ENCODE results near the gene LDB3. TPM values are rescaled to one million over a fixed set of nuclear protein-coding genes. Genes with fewer than 3 reads are reported as not detected.
A peak's percentile ranks its signal among the peaks of the same experiment; 100 is the strongest.

The LDB3 gene
- total and polyA plus RNA-seq, 7 experiments from 2014 or later = 0.13 to 0.32 TPM; not detected in 5

DNA sequence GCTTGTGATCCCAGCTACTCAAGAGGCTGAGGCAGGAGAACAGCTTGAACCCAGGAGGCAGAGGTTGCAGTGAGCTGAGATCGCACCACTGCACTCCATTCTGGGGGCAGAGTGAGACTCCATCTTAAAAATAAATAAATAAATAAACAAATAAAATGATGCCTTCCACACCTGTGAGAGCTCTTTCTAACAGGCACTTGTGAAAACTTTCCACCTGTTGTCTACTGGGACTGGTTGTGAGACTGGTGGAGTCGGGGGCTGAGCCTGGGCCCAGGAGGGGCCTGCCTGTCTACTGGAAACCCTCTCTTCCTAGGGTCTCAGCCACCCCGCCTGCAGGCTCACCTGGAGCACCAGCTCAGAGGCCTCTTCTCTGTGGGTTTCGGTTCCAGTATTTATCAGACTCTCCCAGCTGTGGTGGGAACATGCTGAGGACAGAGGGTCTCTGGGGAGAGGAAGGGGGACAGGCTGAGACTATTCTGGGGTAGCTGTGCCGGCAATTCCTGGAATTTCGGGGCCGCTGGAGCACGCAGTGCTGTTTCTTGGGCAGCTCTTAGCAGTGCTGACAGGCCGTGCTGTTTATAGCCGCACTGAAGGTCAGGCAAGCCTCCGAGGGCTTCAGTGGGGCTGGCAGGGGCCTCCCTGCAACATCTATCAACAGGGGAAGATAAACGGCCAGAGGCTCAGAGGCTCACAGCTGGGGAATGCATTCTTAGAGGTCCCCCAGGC is 3.8 kb downstream of the LDB3 start:
- H3K27me3 Mint-ChIP-seq = no peaks in the 10 kb centered on the region
- H3K27ac Mint-ChIP-seq = no peak overlapping the region
- Histone ChIP-seq H3K4me1 (ENCODE audit: control insufficient read depth in 2 of 2, insufficient read depth in 2 of 2, low read length in 2 of 2) (no peaks in the 10 kb centered on the region), H3K36me3 (ENCODE audit: control insufficient read depth in 2 of 3, insufficient read depth in 3 of 3, low read length in 3 of 3) (no peaks in the 10 kb centered on the region), H3K4me3 (ENCODE audit: low read length) (no peak overlapping the region), H3K27me3 (ENCODE audit: control insufficient read depth in 2 of 2, insufficient read depth in 2 of 2, low read length in 2 of 2) (no peaks in the 10 kb centered on the region), H3K27ac (ENCODE audit: low read depth, low read length) (no peak overlapping the region), H3K9me3 (ENCODE audit: control insufficient read depth in 2 of 3, low read length in 3 of 3) (no peaks in the 10 kb centered on the region)
- no peak for DNase-seq
- H3K4me1 Mint-ChIP-seq = no peaks in the 10 kb centered on the region
- CTCF ChIA-PET = no interaction called here
- peaks cover 0 to 1% (median 0%) of the 10 kb centered on the region in 11 donors for H3K9me3 Mint-ChIP-seq
- no peak overlapping the region for H3K4me3 Mint-ChIP-seq
- ATAC-seq = no peak
- POLR2A ChIA-PET = no interaction called here
- H3K36me3 Mint-ChIP-seq = no peaks in the 10 kb centered on the region
- intact Hi-C loops (cut with micrococcal nuclease) = no loop called here

DNA sequence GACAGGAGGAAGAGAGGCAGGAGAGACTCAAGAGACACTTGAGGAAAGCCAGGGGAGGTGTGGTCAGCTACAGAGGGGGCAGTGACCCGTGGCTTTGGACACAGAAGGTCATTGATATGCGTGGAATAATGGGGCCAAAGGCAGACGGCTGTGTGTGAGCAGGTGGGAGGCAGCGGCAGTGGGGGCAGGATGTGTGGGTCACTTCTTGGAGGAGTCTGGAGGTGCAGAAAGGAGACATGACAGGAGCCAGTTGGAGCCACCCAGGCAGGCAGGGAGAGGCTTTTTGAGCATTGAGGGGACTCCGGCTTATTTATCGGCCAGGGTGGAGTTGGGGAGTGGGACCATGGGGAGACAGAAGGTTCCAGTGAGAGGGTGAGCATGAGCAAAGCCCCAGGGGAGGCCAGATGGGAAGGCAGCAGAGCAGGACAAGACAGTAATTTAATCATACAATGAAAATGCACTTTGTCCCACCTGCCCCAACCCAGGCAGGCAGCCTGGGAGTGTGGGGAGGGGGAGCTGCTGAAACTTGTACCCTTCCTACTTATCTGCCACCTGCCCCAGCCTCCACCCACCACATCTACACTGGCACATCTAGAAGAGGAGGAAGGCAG is 5.0 kb downstream of the LDB3 start:
- Histone ChIP-seq H3K27ac (ENCODE audit: low read depth, low read length) (no peak overlapping the region), H3K36me3 (ENCODE audit: control insufficient read depth in 2 of 3, insufficient read depth in 3 of 3, low read length in 3 of 3) (no peaks in the 10 kb centered on the region), H3K4me3 (ENCODE audit: low read length) (no peak overlapping the region), H3K9me3 (ENCODE audit: control insufficient read depth in 2 of 3, low read length in 3 of 3) (no peaks in the 10 kb centered on the region), H3K27me3 (ENCODE audit: control insufficient read depth in 2 of 2, insufficient read depth in 2 of 2, low read length in 2 of 2) (no peaks in the 10 kb centered on the region), H3K4me1 (ENCODE audit: control insufficient read depth in 2 of 2, insufficient read depth in 2 of 2, low read length in 2 of 2) (no peaks in the 10 kb centered on the region)
- Mint-ChIP-seq H3K4me3 (no peak overlapping the region), H3K4me1 (no peaks in the 10 kb centered on the region), H3K27me3 (no peaks in the 10 kb centered on the region), H3K36me3 (no peaks in the 10 kb centered on the region), H3K9me3 (peaks cover 0 to 1% (median 0%) of the 10 kb centered on the region in 11 donors), H3K27ac (peak overlapping the region in 1 of 9 donors; percentile 2)
- ATAC-seq (no peak), DNase-seq (no peak)
- CTCF ChIA-PET = no interaction called here
- POLR2A ChIA-PET = no interaction called here
- intact Hi-C loops (cut with micrococcal nuclease) = no loop called here

DNA sequence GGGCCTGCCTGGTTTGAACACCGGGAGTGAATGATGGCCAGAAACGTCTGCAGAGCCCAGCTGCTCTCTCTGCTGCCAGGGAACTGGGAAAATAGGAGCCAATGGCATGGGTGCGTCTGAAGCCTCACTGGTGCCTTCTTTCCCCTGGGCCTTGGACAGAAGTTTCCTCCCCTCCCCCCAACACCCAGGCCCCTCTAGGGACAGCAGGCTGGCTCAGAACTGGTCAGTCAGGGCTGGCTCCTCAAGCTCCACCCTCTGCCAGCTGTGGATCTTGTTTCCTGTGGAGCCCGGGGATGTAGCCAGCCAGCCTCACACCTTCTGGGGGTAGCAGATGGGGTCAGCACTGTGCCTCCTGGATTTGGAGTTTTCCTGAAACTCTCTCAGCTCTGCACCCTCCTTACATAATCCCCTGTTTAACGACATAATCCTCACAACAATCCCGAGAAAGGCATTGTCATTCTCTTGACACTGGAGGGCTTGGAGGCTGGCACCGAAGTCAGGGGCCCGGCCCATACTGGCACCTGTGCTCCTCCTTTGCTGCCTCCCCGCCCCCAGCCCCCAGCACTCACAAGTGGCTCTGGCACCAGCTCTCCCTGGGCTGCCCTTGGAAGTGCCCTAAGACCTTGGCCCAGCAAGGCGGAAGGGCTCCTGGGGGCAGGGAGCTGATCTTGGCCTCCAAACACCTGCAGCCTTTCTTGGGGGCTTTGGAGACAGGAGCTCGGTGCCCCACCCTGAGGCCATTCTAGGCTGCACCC is 5.7 kb downstream of the LDB3 start:
- POLR2A ChIA-PET = no interaction called here
- Mint-ChIP-seq H3K9me3 (peaks cover 0 to 1% (median 0%) of the 10 kb centered on the region in 11 donors), H3K36me3 (no peaks in the 10 kb centered on the region), H3K27me3 (no peaks in the 10 kb centered on the region), H3K4me3 (no peak overlapping the region), H3K27ac (no peak overlapping the region), H3K4me1 (no peaks in the 10 kb centered on the region)
- Histone ChIP-seq H3K4me3 (ENCODE audit: low read length) (no peak overlapping the region), H3K36me3 (ENCODE audit: control insufficient read depth in 2 of 3, insufficient read depth in 3 of 3, low read length in 3 of 3) (no peaks in the 10 kb centered on the region), H3K4me1 (ENCODE audit: control insufficient read depth in 2 of 2, insufficient read depth in 2 of 2, low read length in 2 of 2) (no peaks in the 10 kb centered on the region), H3K9me3 (ENCODE audit: control insufficient read depth in 2 of 3, low read length in 3 of 3) (no peaks in the 10 kb centered on the region), H3K27me3 (ENCODE audit: control insufficient read depth in 2 of 2, insufficient read depth in 2 of 2, low read length in 2 of 2) (no peaks in the 10 kb centered on the region), H3K27ac (ENCODE audit: low read depth, low read length) (no peak overlapping the region)
- CTCF ChIA-PET = no interaction called here
- ATAC-seq (no peak), DNase-seq (no peak)
- intact Hi-C loops (cut with micrococcal nuclease) = no loop called here

DNA sequence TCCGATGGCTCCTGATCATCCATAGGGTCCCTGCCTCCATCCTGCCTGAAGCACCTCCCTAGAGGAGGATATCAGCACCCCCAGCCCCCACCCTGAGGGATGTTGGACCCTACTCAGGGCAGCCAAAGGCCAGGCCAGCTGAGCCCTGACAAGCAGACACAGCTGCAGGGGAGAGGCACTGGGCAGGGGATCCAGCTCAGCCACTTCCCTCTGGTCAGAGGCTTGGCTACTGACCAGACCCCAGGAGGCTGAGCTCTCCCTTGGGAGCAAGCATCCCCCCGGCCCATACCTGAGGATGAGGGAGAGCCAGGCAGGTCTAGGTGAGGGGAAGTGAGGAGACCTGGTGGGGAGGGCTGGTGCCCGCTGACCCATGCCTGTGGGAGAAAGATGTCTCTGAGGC is 6.6 kb downstream of the LDB3 start:
- H3K27me3 Mint-ChIP-seq = no peaks in the 10 kb centered on the region
- no peak overlapping the region for H3K27ac Mint-ChIP-seq
- Histone ChIP-seq H3K27ac (ENCODE audit: low read depth, low read length) (no peak overlapping the region), H3K9me3 (ENCODE audit: control insufficient read depth in 2 of 3, low read length in 3 of 3) (no peaks in the 10 kb centered on the region), H3K36me3 (ENCODE audit: control insufficient read depth in 2 of 3, insufficient read depth in 3 of 3, low read length in 3 of 3) (no peaks in the 10 kb centered on the region), H3K4me3 (ENCODE audit: low read length) (no peak overlapping the region), H3K4me1 (ENCODE audit: control insufficient read depth in 2 of 2, insufficient read depth in 2 of 2, low read length in 2 of 2) (no peaks in the 10 kb centered on the region), H3K27me3 (ENCODE audit: control insufficient read depth in 2 of 2, insufficient read depth in 2 of 2, low read length in 2 of 2) (no peaks in the 10 kb centered on the region)
- no peak overlapping the region for H3K4me3 Mint-ChIP-seq
- no peaks in the 10 kb centered on the region for H3K4me1 Mint-ChIP-seq
- DNase-seq (no peak), ATAC-seq (peak; percentile 8)
- intact Hi-C loops (cut with micrococcal nuclease) = no loop called here
- H3K9me3 Mint-ChIP-seq = peaks cover 0 to 1% (median 0%) of the 10 kb centered on the region in 11 donors
- CTCF ChIA-PET = no interaction called here
- no peaks in the 10 kb centered on the region for H3K36me3 Mint-ChIP-seq
- POLR2A ChIA-PET = no interaction called here

DNA sequence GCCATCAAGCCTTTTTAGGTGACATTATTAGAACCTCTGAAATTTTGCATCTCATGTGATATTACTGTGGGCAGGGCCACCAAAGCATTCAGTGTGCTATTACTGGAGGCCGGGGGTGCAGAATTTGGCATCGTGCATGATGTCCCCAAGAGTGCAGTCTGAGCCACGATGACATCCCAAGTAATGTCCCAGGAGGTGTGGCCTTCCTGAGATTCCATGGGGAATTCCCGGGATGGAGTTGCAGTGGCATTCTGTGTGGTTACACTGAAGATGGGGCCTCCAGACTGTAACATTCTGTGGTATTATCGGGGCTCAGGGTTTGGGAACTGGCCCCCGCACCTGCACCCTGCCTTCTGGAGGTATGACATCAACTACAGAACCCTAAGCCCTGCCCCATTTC is 9.1 kb downstream of the LDB3 start:
- H3K4me1 ChIP-seq (ENCODE audit: control insufficient read depth in 2 of 2, insufficient read depth in 2 of 2, low read length in 2 of 2) = no peaks in the 10 kb centered on the region
- DNase-seq (no peak), ATAC-seq (no peak)
- no peaks in the 10 kb centered on the region for H3K9me3 ChIP-seq (ENCODE audit: control insufficient read depth in 2 of 3, low read length in 3 of 3)
- Mint-ChIP-seq H3K27ac (no peak overlapping the region), H3K9me3 (peaks cover 0 to 1% (median 0%) of the 10 kb centered on the region in 11 donors), H3K27me3 (no peaks in the 10 kb centered on the region), H3K36me3 (no peaks in the 10 kb centered on the region), H3K4me1 (no peaks in the 10 kb centered on the region), H3K4me3 (no peak overlapping the region)
- CTCF ChIA-PET = no interaction called here
- POLR2A ChIA-PET = no interaction called here
- intact Hi-C loops (cut with micrococcal nuclease) = no loop called here
- H3K36me3 ChIP-seq (ENCODE audit: control insufficient read depth in 2 of 3, insufficient read depth in 3 of 3, low read length in 3 of 3) = no peaks in the 10 kb centered on the region
- H3K4me3 ChIP-seq (ENCODE audit: low read length) = no peak overlapping the region
- no peaks in the 10 kb centered on the region for H3K27me3 ChIP-seq (ENCODE audit: control insufficient read depth in 2 of 2, insufficient read depth in 2 of 2, low read length in 2 of 2)
- H3K27ac ChIP-seq (ENCODE audit: low read depth, low read length) = no peak overlapping the region

DNA sequence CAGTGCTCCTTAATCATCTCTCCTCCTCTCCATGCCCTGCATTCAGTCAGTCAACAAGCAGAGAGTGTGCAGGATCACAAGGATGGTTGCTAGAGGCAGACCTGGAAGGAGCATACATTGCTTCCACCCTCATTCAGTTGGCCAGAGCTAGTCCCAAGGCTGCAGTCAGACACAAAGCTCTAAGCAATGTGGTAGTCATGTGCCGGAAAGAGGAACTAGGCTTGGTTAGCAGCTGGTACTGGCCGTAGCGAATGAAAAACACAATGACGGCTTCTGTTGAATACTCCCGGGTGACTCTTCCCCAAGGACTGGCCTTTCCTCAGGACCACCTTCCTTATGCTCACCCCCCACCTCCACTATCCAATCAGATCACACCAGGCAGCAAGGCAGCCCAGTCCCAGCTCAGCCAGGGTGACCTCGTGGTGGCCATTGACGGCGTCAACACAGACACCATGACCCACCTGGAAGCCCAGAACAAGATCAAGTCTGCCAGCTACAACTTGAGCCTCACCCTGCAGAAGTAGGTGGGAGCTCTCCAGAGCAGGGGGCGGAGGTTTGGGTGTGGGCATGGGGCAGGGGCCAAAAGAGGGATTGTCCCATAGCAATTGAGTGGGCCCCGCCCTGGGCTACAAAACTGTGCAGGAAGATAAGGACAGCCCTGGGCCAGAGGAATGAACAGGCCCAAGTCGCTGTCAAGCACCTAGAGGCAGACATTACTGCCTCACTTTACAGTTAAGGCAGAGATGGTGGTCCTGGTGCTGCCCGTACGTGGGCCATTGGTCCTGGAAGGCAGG is 10.9 kb downstream of the LDB3 start:
- Histone ChIP-seq H3K4me1 (ENCODE audit: control insufficient read depth in 2 of 2, insufficient read depth in 2 of 2, low read length in 2 of 2) (no peaks in the 10 kb centered on the region), H3K27me3 (ENCODE audit: control insufficient read depth in 2 of 2, insufficient read depth in 2 of 2, low read length in 2 of 2) (no peaks in the 10 kb centered on the region), H3K27ac (ENCODE audit: low read depth, low read length) (no peak overlapping the region), H3K4me3 (ENCODE audit: low read length) (no peak overlapping the region), H3K36me3 (ENCODE audit: control insufficient read depth in 2 of 3, insufficient read depth in 3 of 3, low read length in 3 of 3) (no peaks in the 10 kb centered on the region), H3K9me3 (ENCODE audit: control insufficient read depth in 2 of 3, low read length in 3 of 3) (no peaks in the 10 kb centered on the region)
- H3K27ac Mint-ChIP-seq = peak overlapping the region in 1 of 9 donors; percentile 78
- no peak overlapping the region for H3K4me3 Mint-ChIP-seq
- no peaks in the 10 kb centered on the region for H3K27me3 Mint-ChIP-seq
- H3K36me3 Mint-ChIP-seq = no peaks in the 10 kb centered on the region
- H3K9me3 Mint-ChIP-seq = peaks cover 0 to 1% (median 0%) of the 10 kb centered on the region in 11 donors
- intact Hi-C loops (cut with micrococcal nuclease) = no loop called here
- ATAC-seq = no peak
- ChIA-PET CTCF (interaction anchor here (0.8 to 1.1 kb wide), 2 partner anchors 9 to 14 kb away, joined by 3 to 4 read pairs; no protein-coding TSS in a partner anchor), POLR2A (no interaction called here)
- no peak for DNase-seq
- no peaks in the 10 kb centered on the region for H3K4me1 Mint-ChIP-seq
